ENCODE results near the gene MYO18A.

- TF ChIP-seq CTCF (IDR thresholded peaks at IDR 0.05) = no peak
- no peak for TF ChIP-seq POLR2A (IDR thresholded peaks at IDR 0.05)
These were observed 9.5 kb downstream of the MYO18A start for GRCh38 chr17:29170682-29171081.

Data from uterus (tissue), 2 donors.